A549 treated with GW870086 at 1 μM for 4 hours (cell line): ENCODE data around the gene OR52I1. TPM values are rescaled to one million over a fixed set of nuclear protein-coding genes. Genes with fewer than 3 reads are reported as not detected.

Source experiments
- total RNA-seq: library from RNA; stranded (reverse); fragments of 200-300 nt; extraction: Qiagen RNA extraction; gene quantifications from 5 replicates; pipeline ENCODE4 v1.2.3, GENCODE V29; 2022; ENCODE audit warnings: low read depth

Gene OR52I1
- not detected in 5 replicates for total RNA-seq

GRCh38 chr11:4593739-4594138, at the start of gene OR52I1:
TSS of gene OR52I1 (plus strand) at chr11:4594039. CDS start at chr11:4594039, 0 bp downstream.

GRCh38 chr11:4544891-4545290, 48.9 kb upstream of the OR52I1 start, which contains the start of gene OR52M1:
TSS of gene OR52M1 (plus strand) at chr11:4545191. CDS start at chr11:4545191, 0 bp downstream.

GRCh38 chr11:4581443-4581842, 12.4 kb upstream of the OR52I1 start, which contains the start of gene OR52I2:
TSS of gene OR52I2 (plus strand) at chr11:4581743.

GRCh38 chr11:4607781-4608666, 14.2 kb downstream of the OR52I1 start, which contains the start of gene TRIM68:
TSS of gene TRIM68 (minus strand) at chr11:4608231. CDS start at chr11:4605504, 2,727 bp downstream.

GRCh38 chr11:4636962-4637661, 43.3 kb downstream of the OR52I1 start, which contains the start of gene OR51D1:
TSS of gene OR51D1 (plus strand) at chr11:4637477. CDS start at chr11:4639791, 2,314 bp downstream.

GRCh38 chr11:4643682-4644081, 49.8 kb downstream of the OR52I1 start, which contains the start of gene OR51E1:
TSS of gene OR51E1 (plus strand) at chr11:4643982. CDS start at chr11:4652527, 8,545 bp downstream.

Other genes with a start within 250 kb of the OR52I1 start
- not detected in 5 replicates for gene OR52B4, start 225.7 kb upstream of the OR52I1 start, total RNA-seq
- 18.5 to 23.1 TPM (median 20.9 TPM) in 5 replicates for gene TRIM21, start 200.3 kb upstream of the OR52I1 start, total RNA-seq
- not detected in 5 replicates for gene OR52K2, start 144.7 kb upstream of the OR52I1 start, total RNA-seq
- gene OR52K1, start 111.4 kb upstream of the OR52I1 start, total RNA-seq: not detected in 5 replicates
- not detected in 5 replicates for gene OR52M1, start 48.8 kb upstream of the OR52I1 start, total RNA-seq
- not detected in 5 replicates for gene OR52I2, start 12.3 kb upstream of the OR52I1 start, total RNA-seq
- 8.1 to 10.0 TPM (median 9.6 TPM) in 5 replicates for gene TRIM68, start 14.2 kb downstream of the OR52I1 start, total RNA-seq
- gene OR51D1, start 43.4 kb downstream of the OR52I1 start, total RNA-seq: not detected in 5 replicates
- gene OR51E1, start 49.9 kb downstream of the OR52I1 start, total RNA-seq: not detected in 5 replicates
- not detected in 5 replicates for gene OR51E2, start 103.8 kb downstream of the OR52I1 start, total RNA-seq
- gene MMP26, start 110.7 kb downstream of the OR52I1 start, total RNA-seq: not detected in 5 replicates
- gene OR51F1, start 175.9 kb downstream of the OR52I1 start, total RNA-seq: not detected in 5 replicates
- not detected in 5 replicates for gene OR52R1, start 210.3 kb downstream of the OR52I1 start, total RNA-seq
- not detected in 5 replicates for gene OR51F2, start 227.3 kb downstream of the OR52I1 start, total RNA-seq